ENCODE measurements around the gene MYO7B.
A peak's percentile ranks its signal among the peaks of the same experiment; 100 is the strongest.

MYO7B gene

GRCh38 chr2:127586746-127587295, 51.3 kb downstream of the MYO7B start:
- no peak for DNase-seq (ENCODE audit: low read depth in 2 of 2)

GRCh38 chr2:127588241-127588640, 52.8 kb downstream of the MYO7B start:
- DNase-seq (ENCODE audit: low read depth in 2 of 2), result no peak

- no peak for DNase-seq (ENCODE audit: low read depth in 2 of 2)
Observed at GRCh38 chr2:127589358-127589757, 53.9 kb downstream of the MYO7B start.

- DNase-seq (ENCODE audit: low read depth in 2 of 2), result no peak
Observed at GRCh38 chr2:127589841-127590240, 54.4 kb downstream of the MYO7B start.

GRCh38 chr2:127590386-127591190, 55.1 kb downstream of the MYO7B start:
- DNase-seq (ENCODE audit: low read depth in 2 of 2), result no peak

GRCh38 chr2:127591221-127591923, 55.9 kb downstream of the MYO7B start:
- DNase-seq (ENCODE audit: low read depth in 2 of 2), result peak; percentile 24 to 54

- DNase-seq (ENCODE audit: low read depth in 2 of 2), result no peak
Observed at GRCh38 chr2:127592761-127593227, 57.3 kb downstream of the MYO7B start.

GRCh38 chr2:127593228-127594115, 58.0 kb downstream of the MYO7B start:
- no peak for DNase-seq (ENCODE audit: low read depth in 2 of 2)

- DNase-seq (ENCODE audit: low read depth in 2 of 2), result no peak
Observed at GRCh38 chr2:127594116-127594591, 58.7 kb downstream of the MYO7B start.

- no peak for DNase-seq (ENCODE audit: low read depth in 2 of 2)
Observed at GRCh38 chr2:127596311-127597045, 61.0 kb downstream of the MYO7B start.

- no peak for DNase-seq (ENCODE audit: low read depth in 2 of 2)
Observed at GRCh38 chr2:127597046-127597983, 61.8 kb downstream of the MYO7B start.

- no peak for DNase-seq (ENCODE audit: low read depth in 2 of 2)
Observed at GRCh38 chr2:127597984-127598380, 62.5 kb downstream of the MYO7B start.

- DNase-seq (ENCODE audit: low read depth in 2 of 2), result no peak
Observed at GRCh38 chr2:127598711-127599110, 63.2 kb downstream of the MYO7B start.

GRCh38 chr2:127599211-127599610, 63.7 kb downstream of the MYO7B start:
- DNase-seq (ENCODE audit: low read depth in 2 of 2), result no peak

GRCh38 chr2:127604986-127605385, 69.5 kb downstream of the MYO7B start:
- no peak for DNase-seq (ENCODE audit: low read depth in 2 of 2)

GRCh38 chr2:127605691-127606263, 70.3 kb downstream of the MYO7B start:
- no peak for DNase-seq (ENCODE audit: low read depth in 2 of 2)

GRCh38 chr2:127606625-127607398, 71.3 kb downstream of the MYO7B start:
- no peak for DNase-seq (ENCODE audit: low read depth in 2 of 2)

- DNase-seq (ENCODE audit: low read depth in 2 of 2), result no peak
Observed at GRCh38 chr2:127607399-127607908, 72.0 kb downstream of the MYO7B start.

Data from stimulated activated CD4-positive, alpha-beta T cell treated with anti-CD3 and anti-CD28 coated beads, Interleukin-15, amount 100 ng/mL, for 48 hours (primary cell).